A673 (cell line): ENCODE data around the gene NFIB. TPM values are rescaled to one million over a fixed set of nuclear protein-coding genes. Genes with fewer than 3 reads are reported as not detected.

Source experiments
- BruUV-seq: library from RNA; stranded (reverse); fragments of 400-500 nt; replicated peaks from 2 replicates; lab custom pipeline; 2021; lab: Mats Ljungman, UMichigan
- CTCF ChIA-PET: fragments of 300-600 bp; sonication (Branson Sonifier 250); formaldehyde crosslinking; loops from one replicate; lab custom pipeline; 2022; ENCODE audit warnings: antibody characterized with exemption; lab: Charles Lee
- POLR2A ChIA-PET: fragments of 300-600 bp; sonication (Branson Sonifier 250); formaldehyde crosslinking; loops from one replicate; lab custom pipeline; 2022; ENCODE audit warnings: antibody characterized with exemption; ENCODE audit not compliant: low non-redundant PET; lab: Charles Lee
- DNase-seq: peaks from one replicate; pipeline ENCODE4 v3.0.0-alpha.2; 2015; ENCODE audit warnings: low spot score
- H3K27ac ChIP-seq: fragments of 200-600 bp; sonication (generic); 2 replicates; pipeline ENCODE4 v1.5.1; 2016; ENCODE audit warnings: mixed run types, low read depth, mild to moderate bottlenecking, mixed read lengths, antibody characterized with exemption, low read length; ENCODE audit not compliant: poor library complexity, severe bottlenecking
- H3K27me3 ChIP-seq: fragments of 200-600 bp; sonication (generic); replicated peaks from 2 replicates; pipeline ENCODE4 v1.6.1; 2017; ENCODE audit warnings: mixed run types, low read depth, mild to moderate bottlenecking, mixed read lengths, antibody characterized with exemption, low read length; ENCODE audit not compliant: insufficient read depth, poor library complexity
- H3K36me3 ChIP-seq: fragments of 200-600 bp; sonication (generic); 2 replicates; pipeline ENCODE4 v1.6.1; 2016; ENCODE audit warnings: mixed run types, mild to moderate bottlenecking, mixed read lengths, antibody characterized with exemption, low read length; ENCODE audit not compliant: insufficient read depth, poor library complexity, severe bottlenecking
- H3K4me1 ChIP-seq: fragments of 200-600 bp; sonication (generic); 2 replicates; pipeline ENCODE4 v1.6.1; 2017; ENCODE audit warnings: mixed run types, mild to moderate bottlenecking, mixed read lengths, antibody characterized with exemption, low read length; ENCODE audit not compliant: insufficient read depth, poor library complexity, severe bottlenecking
- H3K4me3 ChIP-seq: fragments of 200-600 bp; sonication (generic); 2 replicates; pipeline ENCODE4 v1.5.1; 2016; ENCODE audit warnings: low read depth, mixed run types, mild to moderate bottlenecking, mixed read lengths, low read length; ENCODE audit not compliant: poor library complexity, severe bottlenecking
- H3K9me3 ChIP-seq: fragments of 200-600 bp; sonication (generic); 2 replicates; pipeline ENCODE4 v1.6.1; 2016; ENCODE audit warnings: mixed run types, low read depth, mild to moderate bottlenecking, mixed read lengths, antibody characterized with exemption, low read length; ENCODE audit not compliant: poor library complexity, severe bottlenecking
- EZH2 ChIP-seq: fragments of 200-600 bp; sonication (generic); IDR thresholded peaks from 2 replicates; pipeline ENCODE4 v1.6.1; 2017; ENCODE audit warnings: borderline replicate concordance, low read depth, mild to moderate bottlenecking, mixed read lengths, antibody characterized with exemption, low read length; ENCODE audit not compliant: poor library complexity, severe bottlenecking
- intact Hi-C: fragments of 100-400 bp; cut with micrococcal nuclease; formaldehyde crosslinking; loops from one replicate; pipeline ENCODE4 v1.10.0; 2022; ENCODE audit not compliant: unreplicated experiment
- total RNA-seq: library from RNA; stranded (reverse); gene quantifications from 2 replicates; pipeline ENCODE4 v1.2.3, GENCODE V29; 2021
- TF ChIP-seq, protein P1 (sequence below): fragments of 300-800, 200-600 bp; sonication (generic); conservative IDR thresholded peaks from 2 replicates; pipeline ENCODE4 v1.5.1; 2017; ENCODE audit warnings: low read depth, mild to moderate bottlenecking, antibody characterized with exemption, low read length, moderate library complexity, mixed read lengths

Gene NFIB
- total RNA-seq, 1 experiment from 2014 or later, result 41.2 TPM

DNA sequence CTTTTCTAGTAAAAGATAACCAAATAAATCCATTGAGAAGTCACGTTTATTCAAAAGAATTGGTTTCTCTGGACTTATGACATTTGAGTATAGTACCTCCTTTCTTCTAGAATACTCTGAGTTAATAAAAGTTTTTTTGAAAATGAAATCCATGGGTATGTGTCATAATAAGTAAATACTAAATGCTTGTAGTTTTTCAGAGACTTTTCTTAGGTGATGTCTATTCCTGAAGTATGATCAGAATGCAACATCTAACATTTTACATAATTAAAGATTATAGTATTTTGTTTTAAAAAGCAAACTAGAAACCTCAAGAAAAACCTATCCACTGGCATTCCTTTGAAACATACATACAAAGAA, 63.2 kb downstream of the NFIB start:
- Histone ChIP-seq H3K27me3 (no peaks in the 10 kb centered on the region), H3K4me1 (peaks cover 12% of the 10 kb centered on the region), H3K4me3 (no peak overlapping the region), H3K36me3 (no peaks in the 10 kb centered on the region), H3K27ac (no peak overlapping the region), H3K9me3 (no peaks in the 10 kb centered on the region)
- intact Hi-C loops, result no loop called here
- ChIA-PET CTCF (no interaction called here), POLR2A (no interaction called here)
- TF ChIP-seq, protein P1, sequence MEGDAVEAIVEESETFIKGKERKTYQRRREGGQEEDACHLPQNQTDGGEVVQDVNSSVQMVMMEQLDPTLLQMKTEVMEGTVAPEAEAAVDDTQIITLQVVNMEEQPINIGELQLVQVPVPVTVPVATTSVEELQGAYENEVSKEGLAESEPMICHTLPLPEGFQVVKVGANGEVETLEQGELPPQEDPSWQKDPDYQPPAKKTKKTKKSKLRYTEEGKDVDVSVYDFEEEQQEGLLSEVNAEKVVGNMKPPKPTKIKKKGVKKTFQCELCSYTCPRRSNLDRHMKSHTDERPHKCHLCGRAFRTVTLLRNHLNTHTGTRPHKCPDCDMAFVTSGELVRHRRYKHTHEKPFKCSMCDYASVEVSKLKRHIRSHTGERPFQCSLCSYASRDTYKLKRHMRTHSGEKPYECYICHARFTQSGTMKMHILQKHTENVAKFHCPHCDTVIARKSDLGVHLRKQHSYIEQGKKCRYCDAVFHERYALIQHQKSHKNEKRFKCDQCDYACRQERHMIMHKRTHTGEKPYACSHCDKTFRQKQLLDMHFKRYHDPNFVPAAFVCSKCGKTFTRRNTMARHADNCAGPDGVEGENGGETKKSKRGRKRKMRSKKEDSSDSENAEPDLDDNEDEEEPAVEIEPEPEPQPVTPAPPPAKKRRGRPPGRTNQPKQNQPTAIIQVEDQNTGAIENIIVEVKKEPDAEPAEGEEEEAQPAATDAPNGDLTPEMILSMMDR, result no peak
- TF ChIP-seq EZH2, result no peak
- no peak for DNase-seq
- no TSS peak for BruUV-seq

DNA sequence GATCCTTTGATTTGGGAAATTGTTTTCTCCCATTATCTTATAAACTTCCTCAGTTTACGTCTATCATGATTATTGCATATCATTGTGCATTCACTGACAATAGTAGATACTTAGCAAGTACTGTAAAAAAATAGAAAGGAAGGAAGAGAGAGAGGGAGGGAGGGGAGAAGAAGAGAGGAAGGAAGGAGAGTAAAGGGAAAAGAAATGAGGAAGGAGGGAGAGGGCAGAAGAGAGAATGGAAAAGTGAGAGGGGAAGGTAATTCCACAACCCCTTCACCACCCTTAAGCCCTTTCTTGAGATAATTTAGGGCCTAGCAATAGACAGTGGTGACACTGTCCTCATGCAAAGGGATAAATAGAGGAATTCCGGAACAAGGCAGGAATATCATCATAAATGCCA, 64.4 kb downstream of the NFIB start:
- TF ChIP-seq EZH2, result no peak
- TF ChIP-seq, protein P1, result no peak
- no peak for DNase-seq
- BruUV-seq, result no TSS peak
- no peak overlapping the region for H3K27ac ChIP-seq
- no peaks in the 10 kb centered on the region for H3K27me3 ChIP-seq
- ChIA-PET CTCF (no interaction called here), POLR2A (no interaction called here)
- no peaks in the 10 kb centered on the region for H3K36me3 ChIP-seq
- peaks cover 12% of the 10 kb centered on the region for H3K4me1 ChIP-seq
- no peak overlapping the region for H3K4me3 ChIP-seq
- intact Hi-C loops, result no loop called here
- H3K9me3 ChIP-seq, result no peaks in the 10 kb centered on the region

DNA sequence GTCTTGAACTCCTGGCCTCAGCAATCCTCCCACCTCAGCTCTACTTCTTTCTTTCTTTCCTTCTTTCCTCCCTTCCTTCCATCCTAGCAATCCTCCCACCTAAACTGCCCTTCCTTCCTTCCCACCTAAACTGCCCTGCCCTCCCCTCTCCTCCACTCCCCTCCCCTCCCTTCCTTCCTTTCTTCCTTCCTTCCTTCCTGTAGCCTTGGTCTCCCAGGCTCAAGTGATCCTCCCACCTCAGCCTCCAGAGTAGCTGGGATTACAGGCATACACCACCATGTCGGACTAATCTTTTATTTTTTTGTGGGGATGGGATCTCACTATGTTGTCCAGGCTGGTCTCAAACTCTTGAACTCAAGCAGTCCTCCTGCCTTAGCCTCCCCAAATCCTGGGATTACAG, 65.8 kb downstream of the NFIB start:
- CTCF ChIA-PET, result no interaction called here

More for the DNA sequence above, 65.8 kb downstream of the NFIB start:
- no peak for TF ChIP-seq EZH2
- TF ChIP-seq, protein P1, result no peak
- Histone ChIP-seq H3K4me1 (peaks cover 18% of the 10 kb centered on the region), H3K4me3 (no peak overlapping the region), H3K27me3 (no peaks in the 10 kb centered on the region), H3K27ac (no peak overlapping the region), H3K36me3 (no peaks in the 10 kb centered on the region), H3K9me3 (no peaks in the 10 kb centered on the region)
- POLR2A ChIA-PET, result no interaction called here
- intact Hi-C loops, result no loop called here
- no TSS peak for BruUV-seq
- DNase-seq, result no peak
